GM12873 (cell line): Measurements from ENCODE around the gene SHC2.

Source experiments
- CTCF ChIP-seq: IDR thresholded peaks from 2 replicates; pipeline ENCODE4 v1.5.1; 2012; ENCODE audit warnings: low read depth, mild to moderate bottlenecking, moderate library complexity, low read length, control low read depth; ENCODE audit not compliant: insufficient read depth; ENCODE audit errors: missing control alignments

Gene SHC2

GRCh38 chr19:419721-420515 lies 40.9 kb downstream of the SHC2 start:
- no peak for TF ChIP-seq CTCF

GRCh38 chr19:418761-419671 lies 41.8 kb downstream of the SHC2 start:
- TF ChIP-seq CTCF: no peak

- TF ChIP-seq CTCF: no peak
Observed at GRCh38 chr19:416416-416815, 44.4 kb downstream of the SHC2 start.

GRCh38 chr19:415292-415691 lies 45.5 kb downstream of the SHC2 start:
- no peak for TF ChIP-seq CTCF

- no peak for TF ChIP-seq CTCF
Observed at GRCh38 chr19:413756-414420, 46.9 kb downstream of the SHC2 start.

- no peak for TF ChIP-seq CTCF
Observed at GRCh38 chr19:412356-413355, 48.2 kb downstream of the SHC2 start.
